Sigmoid colon (tissue), 4 donors: ENCODE measurements around the gene RASGRP3.

Experiments used
- POLR2A ChIP-seq, 2 donors: fragments of 450-650 bp; IDR thresholded peaks; one replicate each; pipeline ENCODE4 v1.6.1; 2016; ENCODE audit warnings: antibody characterized with exemption in 2 of 2, mild to moderate bottlenecking in 2 of 2, moderate library complexity in 2 of 2
- POLR2AphosphoS5 ChIP-seq, 4 donors: sonication (generic); formaldehyde crosslinking; IDR thresholded peaks; one replicate each; pipeline ENCODE4 v1.6.1; 2017; ENCODE audit warnings: antibody characterized with exemption in 4 of 4
- TF ChIP-seq, protein P1 (sequence below), 4 experiments: fragments of 450-650 bp in 3 of 4; fragments of 200-600 bp in 1 of 4; IDR thresholded peaks; one replicate each; pipeline ENCODE4 v1.5.1; 2016 to 2019; ENCODE audit warnings: antibody characterized with exemption in 4 of 4, mild to moderate bottlenecking in 3 of 4, moderate library complexity in 2 of 4

- TF ChIP-seq, protein P1, sequence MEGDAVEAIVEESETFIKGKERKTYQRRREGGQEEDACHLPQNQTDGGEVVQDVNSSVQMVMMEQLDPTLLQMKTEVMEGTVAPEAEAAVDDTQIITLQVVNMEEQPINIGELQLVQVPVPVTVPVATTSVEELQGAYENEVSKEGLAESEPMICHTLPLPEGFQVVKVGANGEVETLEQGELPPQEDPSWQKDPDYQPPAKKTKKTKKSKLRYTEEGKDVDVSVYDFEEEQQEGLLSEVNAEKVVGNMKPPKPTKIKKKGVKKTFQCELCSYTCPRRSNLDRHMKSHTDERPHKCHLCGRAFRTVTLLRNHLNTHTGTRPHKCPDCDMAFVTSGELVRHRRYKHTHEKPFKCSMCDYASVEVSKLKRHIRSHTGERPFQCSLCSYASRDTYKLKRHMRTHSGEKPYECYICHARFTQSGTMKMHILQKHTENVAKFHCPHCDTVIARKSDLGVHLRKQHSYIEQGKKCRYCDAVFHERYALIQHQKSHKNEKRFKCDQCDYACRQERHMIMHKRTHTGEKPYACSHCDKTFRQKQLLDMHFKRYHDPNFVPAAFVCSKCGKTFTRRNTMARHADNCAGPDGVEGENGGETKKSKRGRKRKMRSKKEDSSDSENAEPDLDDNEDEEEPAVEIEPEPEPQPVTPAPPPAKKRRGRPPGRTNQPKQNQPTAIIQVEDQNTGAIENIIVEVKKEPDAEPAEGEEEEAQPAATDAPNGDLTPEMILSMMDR (IDR thresholded peaks at IDR 0.05): no peak
- TF ChIP-seq POLR2A (IDR thresholded peaks at IDR 0.05) (no peak), POLR2AphosphoS5 (IDR thresholded peaks at IDR 0.05) (no peak)
These were observed 130.2 kb downstream of the RASGRP3 start for GRCh38 chr2:33606622-33607021.
